GM23338 (cell line): ENCODE measurements around the gene NOC3L. TPM values are rescaled to one million over a fixed set of nuclear protein-coding genes. Genes with fewer than 3 reads are reported as not detected.

Experiments used
- ATAC-seq: fragments of 200-7000 bp; cut with Tn5 transposase; 3 replicates; pipeline ENCODE4 v1.9.1; 2020
- DNase-seq: peaks from one replicate; pipeline ENCODE4 v3.0.0-alpha.2; 2015; ENCODE audit warnings: low spot score
- H2AFZ ChIP-seq: fragments of 200-600 bp; sonication (generic); 2 replicates; pipeline ENCODE4 v1.8.0; 2016; ENCODE audit warnings: antibody characterized with exemption, mild to moderate bottlenecking, moderate library complexity
- H3F3A ChIP-seq: fragments of 200-600 bp; sonication (generic); replicated peaks from 2 replicates; pipeline ENCODE4 v1.8.0; 2017; ENCODE audit warnings: antibody characterized with exemption, mixed run types, low read depth
- H3K27ac ChIP-seq: fragments of 200-600 bp; sonication (generic); 2 replicates; pipeline ENCODE4 v1.6.1; 2016; ENCODE audit warnings: low read depth
- H3K27me3 ChIP-seq: fragments of 200-600 bp; sonication (generic); 2 replicates; pipeline ENCODE4 v1.8.0; 2016; ENCODE audit warnings: mild to moderate bottlenecking, mixed run types, moderate library complexity; ENCODE audit not compliant: insufficient read depth
- H3K36me3 ChIP-seq: fragments of 200-600 bp; sonication (generic); 2 replicates; pipeline ENCODE4 v1.8.0; 2016; ENCODE audit warnings: mild to moderate bottlenecking; ENCODE audit not compliant: insufficient read depth
- H3K4me1 ChIP-seq: fragments of 200-600 bp; sonication (generic); 2 replicates; pipeline ENCODE4 v1.8.0; 2016; ENCODE audit warnings: mild to moderate bottlenecking, moderate library complexity; ENCODE audit not compliant: insufficient read depth
- H3K4me2 ChIP-seq: fragments of 200-600 bp; sonication (generic); 2 replicates; pipeline ENCODE4 v1.7.1; 2017; ENCODE audit warnings: mixed run types
- H3K4me3 ChIP-seq: fragments of 200-600 bp; sonication (generic); 2 replicates; pipeline ENCODE4 v1.6.1; 2016; ENCODE audit warnings: mixed run types
- H3K79me2 ChIP-seq: fragments of 200-600 bp; sonication (generic); replicated peaks from 2 replicates; pipeline ENCODE4 v1.8.0; 2017; ENCODE audit warnings: mild to moderate bottlenecking; ENCODE audit not compliant: insufficient read depth
- H3K9me2 ChIP-seq: fragments of 200-600 bp; sonication (generic); 2 replicates; pipeline ENCODE4 v1.8.0; 2017; ENCODE audit not compliant: insufficient read depth
- H4K20me1 ChIP-seq: fragments of 200-600 bp; sonication (generic); replicated peaks from 2 replicates; pipeline ENCODE4 v1.8.0; 2017; ENCODE audit warnings: mild to moderate bottlenecking; ENCODE audit not compliant: insufficient read depth
- H3K27ac Mint-ChIP-seq: 2 replicates; pipeline ENCODE4 v1.8.0; 2020; ENCODE audit warnings: inconsistent platforms, mild to moderate bottlenecking, moderate library complexity, mixed read lengths
- H3K27me3 Mint-ChIP-seq: 3 replicates; pipeline ENCODE4 v1.8.0; 2022; ENCODE audit warnings: low read depth, mild to moderate bottlenecking, moderate library complexity, mixed read lengths, inconsistent platforms; ENCODE audit not compliant: insufficient read depth, poor library complexity
- H3K36me3 Mint-ChIP-seq: 3 replicates; pipeline ENCODE4 v1.8.0; 2021; ENCODE audit warnings: low read depth, mild to moderate bottlenecking, inconsistent platforms, moderate library complexity, mixed read lengths
- H3K4me1 Mint-ChIP-seq: 3 replicates; pipeline ENCODE4 v1.8.0; 2020; ENCODE audit warnings: mild to moderate bottlenecking, inconsistent platforms, mixed read lengths
- H3K4me3 Mint-ChIP-seq: 3 replicates; pipeline ENCODE4 v1.8.0; 2021; ENCODE audit warnings: moderate library complexity, mild to moderate bottlenecking, inconsistent platforms, mixed read lengths
- H3K9me3 Mint-ChIP-seq: 3 replicates; pipeline ENCODE4 v1.8.0; 2020; ENCODE audit warnings: moderate library complexity, mild to moderate bottlenecking, inconsistent platforms, mixed read lengths
- CREB1 ChIP-seq: fragments of 250-450 bp; sonication (Bioruptor Pico); IDR thresholded peaks from 2 replicates; pipeline ENCODE4 v1.5.0; 2020; ENCODE audit warnings: low read depth, mild to moderate bottlenecking, moderate library complexity
- ETS1 ChIP-seq: IDR thresholded peaks from 2 replicates; pipeline ENCODE4 v1.6.1; 2016; ENCODE audit warnings: antibody characterized with exemption
- EZH2phosphoT487 ChIP-seq: fragments of 200-600 bp; sonication (generic); IDR thresholded peaks from one replicate; pipeline ENCODE4 v1.8.1; 2018; ENCODE audit warnings: antibody characterized with exemption; ENCODE audit not compliant: unreplicated experiment
- JUNB ChIP-seq: IDR thresholded peaks from one replicate; pipeline ENCODE4 v1.6.1; 2016; ENCODE audit warnings: antibody characterized with exemption; ENCODE audit not compliant: unreplicated experiment
- NANOG ChIP-seq: IDR thresholded peaks from 2 replicates; pipeline ENCODE4 v1.6.1; 2016; ENCODE audit warnings: antibody characterized with exemption, borderline replicate concordance
- POLR2AphosphoS5 ChIP-seq: IDR thresholded peaks from 2 replicates; pipeline ENCODE4 v1.6.1; 2016; ENCODE audit warnings: antibody characterized with exemption, low read depth
- REST ChIP-seq: IDR thresholded peaks from one replicate; pipeline ENCODE4 v1.6.1; 2018; ENCODE audit warnings: antibody characterized with exemption; ENCODE audit not compliant: unreplicated experiment
- polyA plus RNA-seq: library from polyadenylated mRNA; unstranded; fragments of >200 nt; fragmentation: Nextera tagmentation; extraction: Ambion mirVana; gene quantifications from 2 replicates; pipeline ENCODE4 v1.2.1, GENCODE V29; 2016
- total RNA-seq: library from RNA; depleted of rRNA; stranded (reverse); fragments of >200 nt; shearing (Covaris generic); gene quantifications from 2 replicates; pipeline ENCODE4 v1.2.3, GENCODE V29; 2014

The NOC3L gene
- total and polyA plus RNA-seq, 2 experiments from 2014 or later = 43.1 to 62.1 TPM

- Histone ChIP-seq H3K79me2 (peaks cover 41% of the 10 kb centered on the region), H3F3A (no peaks in the 10 kb centered on the region), H2AFZ (no peak overlapping the region), H3K27me3 (no peaks in the 10 kb centered on the region), H3K27ac (no peak overlapping the region), H3K4me3 (no peak overlapping the region), H3K9me2 (no peaks in the 10 kb centered on the region), H3K4me2 (no peak overlapping the region), H3K4me1 (peaks cover 4% of the 10 kb centered on the region; the same call in 1 of the 2 replicates), H4K20me1 (peaks cover 21% of the 10 kb centered on the region), H3K36me3 (peaks cover 58% of the 10 kb centered on the region)
- H3K9me3 Mint-ChIP-seq = no peaks in the 10 kb centered on the region
- no peak overlapping the region for H3K27ac Mint-ChIP-seq
- ATAC-seq (no peak), DNase-seq (no peak)
- peaks cover 71% of the 10 kb centered on the region for H3K36me3 Mint-ChIP-seq
- no peaks in the 10 kb centered on the region for H3K4me1 Mint-ChIP-seq
- H3K27me3 Mint-ChIP-seq = no peaks in the 10 kb centered on the region
- no peak overlapping the region for H3K4me3 Mint-ChIP-seq
- TF ChIP-seq EZH2phosphoT487 (no peak), NANOG (no peak), CREB1 (CRISPR knock-in tag) (no peak), ETS1 (no peak), REST (no peak), POLR2AphosphoS5 (no peak)
Observed at GRCh38 chr10:94357193-94357592, 5.5 kb downstream of the NOC3L start.

- TF ChIP-seq REST (no peak), JUNB (no peak), CREB1 (CRISPR knock-in tag) (no peak)
- no peak overlapping the region for H3K4me3 ChIP-seq
- no peak overlapping the region for H3K4me2 ChIP-seq
- no peak overlapping the region for H3K27ac ChIP-seq
- no peaks in the 10 kb centered on the region for H3K9me3 Mint-ChIP-seq
- H4K20me1 ChIP-seq = peaks cover 21% of the 10 kb centered on the region
- no peak overlapping the region for H3K27ac Mint-ChIP-seq
- H3K27me3 Mint-ChIP-seq = no peaks in the 10 kb centered on the region
- ATAC-seq = no peak
- H2AFZ ChIP-seq = no peak overlapping the region
- H3K79me2 ChIP-seq = peaks cover 27% of the 10 kb centered on the region
- H3K36me3 Mint-ChIP-seq = peaks cover 78% of the 10 kb centered on the region
- H3F3A ChIP-seq = no peaks in the 10 kb centered on the region
- no peak overlapping the region for H3K4me3 Mint-ChIP-seq
- no peaks in the 10 kb centered on the region for H3K4me1 Mint-ChIP-seq
- peaks cover 64% of the 10 kb centered on the region for H3K36me3 ChIP-seq
- H3K9me2 ChIP-seq = no peaks in the 10 kb centered on the region
- H3K27me3 ChIP-seq = no peaks in the 10 kb centered on the region
- H3K4me1 ChIP-seq = no peaks in the 10 kb centered on the region
- DNase-seq = no peak
Observed at GRCh38 chr10:94355841-94356240, 6.9 kb downstream of the NOC3L start.
